GM23338 (cell line): ENCODE results near the gene PIGN. TPM values are rescaled to one million over a fixed set of nuclear protein-coding genes. Genes with fewer than 3 reads are reported as not detected.

Experiments used
- ATAC-seq: fragments of 200-7000 bp; cut with Tn5 transposase; 3 replicates; pipeline ENCODE4 v1.9.1; 2020
- DNase-seq: peaks from one replicate; pipeline ENCODE4 v3.0.0-alpha.2; 2015; ENCODE audit warnings: low spot score
- H2AFZ ChIP-seq: fragments of 200-600 bp; sonication (generic); 2 replicates; pipeline ENCODE4 v1.8.0; 2016; ENCODE audit warnings: antibody characterized with exemption, mild to moderate bottlenecking, moderate library complexity
- H3F3A ChIP-seq: fragments of 200-600 bp; sonication (generic); replicated peaks from 2 replicates; pipeline ENCODE4 v1.8.0; 2017; ENCODE audit warnings: antibody characterized with exemption, mixed run types, low read depth
- H3K27ac ChIP-seq: fragments of 200-600 bp; sonication (generic); 2 replicates; pipeline ENCODE4 v1.6.1; 2016; ENCODE audit warnings: low read depth
- H3K27me3 ChIP-seq: fragments of 200-600 bp; sonication (generic); 2 replicates; pipeline ENCODE4 v1.8.0; 2016; ENCODE audit warnings: mild to moderate bottlenecking, mixed run types, moderate library complexity; ENCODE audit not compliant: insufficient read depth
- H3K36me3 ChIP-seq: fragments of 200-600 bp; sonication (generic); 2 replicates; pipeline ENCODE4 v1.8.0; 2016; ENCODE audit warnings: mild to moderate bottlenecking; ENCODE audit not compliant: insufficient read depth
- H3K4me1 ChIP-seq: fragments of 200-600 bp; sonication (generic); 2 replicates; pipeline ENCODE4 v1.8.0; 2016; ENCODE audit warnings: mild to moderate bottlenecking, moderate library complexity; ENCODE audit not compliant: insufficient read depth
- H3K4me2 ChIP-seq: fragments of 200-600 bp; sonication (generic); 2 replicates; pipeline ENCODE4 v1.7.1; 2017; ENCODE audit warnings: mixed run types
- H3K4me3 ChIP-seq: fragments of 200-600 bp; sonication (generic); 2 replicates; pipeline ENCODE4 v1.6.1; 2016; ENCODE audit warnings: mixed run types
- H3K79me2 ChIP-seq: fragments of 200-600 bp; sonication (generic); replicated peaks from 2 replicates; pipeline ENCODE4 v1.8.0; 2017; ENCODE audit warnings: mild to moderate bottlenecking; ENCODE audit not compliant: insufficient read depth
- H3K9me2 ChIP-seq: fragments of 200-600 bp; sonication (generic); 2 replicates; pipeline ENCODE4 v1.8.0; 2017; ENCODE audit not compliant: insufficient read depth
- H4K20me1 ChIP-seq: fragments of 200-600 bp; sonication (generic); replicated peaks from 2 replicates; pipeline ENCODE4 v1.8.0; 2017; ENCODE audit warnings: mild to moderate bottlenecking; ENCODE audit not compliant: insufficient read depth
- H3K27ac Mint-ChIP-seq: 2 replicates; pipeline ENCODE4 v1.8.0; 2020; ENCODE audit warnings: inconsistent platforms, mild to moderate bottlenecking, moderate library complexity, mixed read lengths
- H3K27me3 Mint-ChIP-seq: 3 replicates; pipeline ENCODE4 v1.8.0; 2022; ENCODE audit warnings: low read depth, mild to moderate bottlenecking, moderate library complexity, mixed read lengths, inconsistent platforms; ENCODE audit not compliant: insufficient read depth, poor library complexity
- H3K36me3 Mint-ChIP-seq: 3 replicates; pipeline ENCODE4 v1.8.0; 2021; ENCODE audit warnings: low read depth, mild to moderate bottlenecking, inconsistent platforms, moderate library complexity, mixed read lengths
- H3K4me1 Mint-ChIP-seq: 3 replicates; pipeline ENCODE4 v1.8.0; 2020; ENCODE audit warnings: mild to moderate bottlenecking, inconsistent platforms, mixed read lengths
- H3K4me3 Mint-ChIP-seq: 3 replicates; pipeline ENCODE4 v1.8.0; 2021; ENCODE audit warnings: moderate library complexity, mild to moderate bottlenecking, inconsistent platforms, mixed read lengths
- H3K9me3 Mint-ChIP-seq: 3 replicates; pipeline ENCODE4 v1.8.0; 2020; ENCODE audit warnings: moderate library complexity, mild to moderate bottlenecking, inconsistent platforms, mixed read lengths
- CREB1 ChIP-seq: fragments of 250-450 bp; sonication (Bioruptor Pico); IDR thresholded peaks from 2 replicates; pipeline ENCODE4 v1.5.0; 2020; ENCODE audit warnings: low read depth, mild to moderate bottlenecking, moderate library complexity
- EZH2 ChIP-seq: fragments of 200-600 bp; sonication (generic); IDR thresholded peaks from one replicate; pipeline ENCODE4 v1.8.0; 2017; ENCODE audit warnings: antibody characterized with exemption, mild to moderate bottlenecking, low read depth; ENCODE audit not compliant: unreplicated experiment
- EZH2phosphoT487 ChIP-seq: fragments of 200-600 bp; sonication (generic); IDR thresholded peaks from one replicate; pipeline ENCODE4 v1.8.1; 2018; ENCODE audit warnings: antibody characterized with exemption; ENCODE audit not compliant: unreplicated experiment
- JUNB ChIP-seq: IDR thresholded peaks from one replicate; pipeline ENCODE4 v1.6.1; 2016; ENCODE audit warnings: antibody characterized with exemption; ENCODE audit not compliant: unreplicated experiment
- NANOG ChIP-seq: IDR thresholded peaks from 2 replicates; pipeline ENCODE4 v1.6.1; 2016; ENCODE audit warnings: antibody characterized with exemption, borderline replicate concordance
- POLR2AphosphoS5 ChIP-seq: IDR thresholded peaks from 2 replicates; pipeline ENCODE4 v1.6.1; 2016; ENCODE audit warnings: antibody characterized with exemption, low read depth
- STAT1 ChIP-seq: IDR thresholded peaks from one replicate; pipeline ENCODE4 v1.6.1; 2016; ENCODE audit warnings: antibody characterized with exemption; ENCODE audit not compliant: unreplicated experiment
- ZNF114 ChIP-seq: fragments of 250-450 bp; sonication (Bioruptor Pico); IDR thresholded peaks from 2 replicates; pipeline ENCODE4 v1.5.0; 2020; ENCODE audit warnings: mild to moderate bottlenecking, moderate library complexity
- ZNF331 ChIP-seq: fragments of 250-450 bp; sonication (Bioruptor Pico); IDR thresholded peaks from 2 replicates; pipeline ENCODE4 v1.5.0; 2020; ENCODE audit warnings: low read depth, mild to moderate bottlenecking, moderate library complexity
- polyA plus RNA-seq: library from polyadenylated mRNA; unstranded; fragments of >200 nt; fragmentation: Nextera tagmentation; extraction: Ambion mirVana; gene quantifications from 2 replicates; pipeline ENCODE4 v1.2.1, GENCODE V29; 2016
- total RNA-seq: library from RNA; depleted of rRNA; stranded (reverse); fragments of >200 nt; shearing (Covaris generic); gene quantifications from 2 replicates; pipeline ENCODE4 v1.2.3, GENCODE V29; 2014
- TF ChIP-seq, protein P1 (sequence below): fragments of 250-450 bp; sonication (Bioruptor Pico); IDR thresholded peaks from 2 replicates; pipeline ENCODE4 v1.5.0; 2020; ENCODE audit warnings: mild to moderate bottlenecking, moderate library complexity
- TF ChIP-seq, protein P2 (sequence below): IDR thresholded peaks from 2 replicates; pipeline ENCODE4 v1.6.1; 2016; ENCODE audit warnings: antibody characterized with exemption
- TF ChIP-seq, protein P3 (sequence below): IDR thresholded peaks from one replicate; pipeline ENCODE4 v1.6.1; 2018; ENCODE audit warnings: antibody characterized with exemption; ENCODE audit not compliant: unreplicated experiment
- TF ChIP-seq, protein P4 (sequence below), 2 experiments: fragments of 200-600 bp in 1 of 2; sonication (generic) in 1 of 2; conservative IDR thresholded peaks; 2 replicates each; pipeline versions ENCODE4 v1.5.1 to v1.6.1; 2016 to 2017; ENCODE audit warnings: antibody characterized with exemption in 2 of 2, low read depth in 2 of 2, mild to moderate bottlenecking in 2 of 2, moderate library complexity in 1 of 2

The PIGN gene
- total and polyA plus RNA-seq, 2 experiments from 2014 or later: 9.4 to 33.0 TPM

DNA sequence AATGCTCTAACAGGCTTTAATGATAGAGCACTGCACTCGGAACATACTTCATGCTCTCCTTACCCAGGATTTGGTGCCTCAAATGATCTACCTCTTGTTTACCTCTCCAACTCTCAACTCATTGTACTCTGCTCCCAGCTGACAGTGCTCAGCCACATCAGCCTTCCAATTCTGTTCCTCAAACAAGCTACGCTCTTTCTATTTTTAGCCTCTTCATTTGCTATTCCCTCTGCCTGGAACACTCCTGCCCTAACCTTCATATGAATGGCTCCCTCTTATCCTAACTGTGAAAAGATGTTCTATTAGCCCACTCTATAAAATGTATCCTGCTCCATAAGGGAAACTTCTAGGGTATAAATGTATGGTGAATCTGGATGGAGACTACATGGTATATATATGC is 42.5 kb downstream of the PIGN start:
- Histone ChIP-seq H3K36me3 (no peaks in the 10 kb centered on the region), H3K9me2 (no peaks in the 10 kb centered on the region), H2AFZ (no peak overlapping the region), H3K27ac (no peak overlapping the region), H3K27me3 (no peaks in the 10 kb centered on the region), H3K4me1 (no peaks in the 10 kb centered on the region), H3K4me3 (no peak overlapping the region), H4K20me1 (no peaks in the 10 kb centered on the region), H3F3A (no peaks in the 10 kb centered on the region), H3K79me2 (no peaks in the 10 kb centered on the region), H3K4me2 (no peak overlapping the region)
- no peak for ATAC-seq
- H3K27me3 Mint-ChIP-seq: no peaks in the 10 kb centered on the region
- no peaks in the 10 kb centered on the region for H3K9me3 Mint-ChIP-seq
- DNase-seq: no peak
- no peak overlapping the region for H3K27ac Mint-ChIP-seq
- TF ChIP-seq CREB1 (no peak), EZH2 (no peak), ZNF114 (no peak), JUNB (no peak), POLR2AphosphoS5 (no peak), NANOG (no peak), ZNF331 (CRISPR knock-in tag) (no peak), EZH2phosphoT487 (no peak), STAT1 (no peak)
- TF ChIP-seq, protein P1, sequence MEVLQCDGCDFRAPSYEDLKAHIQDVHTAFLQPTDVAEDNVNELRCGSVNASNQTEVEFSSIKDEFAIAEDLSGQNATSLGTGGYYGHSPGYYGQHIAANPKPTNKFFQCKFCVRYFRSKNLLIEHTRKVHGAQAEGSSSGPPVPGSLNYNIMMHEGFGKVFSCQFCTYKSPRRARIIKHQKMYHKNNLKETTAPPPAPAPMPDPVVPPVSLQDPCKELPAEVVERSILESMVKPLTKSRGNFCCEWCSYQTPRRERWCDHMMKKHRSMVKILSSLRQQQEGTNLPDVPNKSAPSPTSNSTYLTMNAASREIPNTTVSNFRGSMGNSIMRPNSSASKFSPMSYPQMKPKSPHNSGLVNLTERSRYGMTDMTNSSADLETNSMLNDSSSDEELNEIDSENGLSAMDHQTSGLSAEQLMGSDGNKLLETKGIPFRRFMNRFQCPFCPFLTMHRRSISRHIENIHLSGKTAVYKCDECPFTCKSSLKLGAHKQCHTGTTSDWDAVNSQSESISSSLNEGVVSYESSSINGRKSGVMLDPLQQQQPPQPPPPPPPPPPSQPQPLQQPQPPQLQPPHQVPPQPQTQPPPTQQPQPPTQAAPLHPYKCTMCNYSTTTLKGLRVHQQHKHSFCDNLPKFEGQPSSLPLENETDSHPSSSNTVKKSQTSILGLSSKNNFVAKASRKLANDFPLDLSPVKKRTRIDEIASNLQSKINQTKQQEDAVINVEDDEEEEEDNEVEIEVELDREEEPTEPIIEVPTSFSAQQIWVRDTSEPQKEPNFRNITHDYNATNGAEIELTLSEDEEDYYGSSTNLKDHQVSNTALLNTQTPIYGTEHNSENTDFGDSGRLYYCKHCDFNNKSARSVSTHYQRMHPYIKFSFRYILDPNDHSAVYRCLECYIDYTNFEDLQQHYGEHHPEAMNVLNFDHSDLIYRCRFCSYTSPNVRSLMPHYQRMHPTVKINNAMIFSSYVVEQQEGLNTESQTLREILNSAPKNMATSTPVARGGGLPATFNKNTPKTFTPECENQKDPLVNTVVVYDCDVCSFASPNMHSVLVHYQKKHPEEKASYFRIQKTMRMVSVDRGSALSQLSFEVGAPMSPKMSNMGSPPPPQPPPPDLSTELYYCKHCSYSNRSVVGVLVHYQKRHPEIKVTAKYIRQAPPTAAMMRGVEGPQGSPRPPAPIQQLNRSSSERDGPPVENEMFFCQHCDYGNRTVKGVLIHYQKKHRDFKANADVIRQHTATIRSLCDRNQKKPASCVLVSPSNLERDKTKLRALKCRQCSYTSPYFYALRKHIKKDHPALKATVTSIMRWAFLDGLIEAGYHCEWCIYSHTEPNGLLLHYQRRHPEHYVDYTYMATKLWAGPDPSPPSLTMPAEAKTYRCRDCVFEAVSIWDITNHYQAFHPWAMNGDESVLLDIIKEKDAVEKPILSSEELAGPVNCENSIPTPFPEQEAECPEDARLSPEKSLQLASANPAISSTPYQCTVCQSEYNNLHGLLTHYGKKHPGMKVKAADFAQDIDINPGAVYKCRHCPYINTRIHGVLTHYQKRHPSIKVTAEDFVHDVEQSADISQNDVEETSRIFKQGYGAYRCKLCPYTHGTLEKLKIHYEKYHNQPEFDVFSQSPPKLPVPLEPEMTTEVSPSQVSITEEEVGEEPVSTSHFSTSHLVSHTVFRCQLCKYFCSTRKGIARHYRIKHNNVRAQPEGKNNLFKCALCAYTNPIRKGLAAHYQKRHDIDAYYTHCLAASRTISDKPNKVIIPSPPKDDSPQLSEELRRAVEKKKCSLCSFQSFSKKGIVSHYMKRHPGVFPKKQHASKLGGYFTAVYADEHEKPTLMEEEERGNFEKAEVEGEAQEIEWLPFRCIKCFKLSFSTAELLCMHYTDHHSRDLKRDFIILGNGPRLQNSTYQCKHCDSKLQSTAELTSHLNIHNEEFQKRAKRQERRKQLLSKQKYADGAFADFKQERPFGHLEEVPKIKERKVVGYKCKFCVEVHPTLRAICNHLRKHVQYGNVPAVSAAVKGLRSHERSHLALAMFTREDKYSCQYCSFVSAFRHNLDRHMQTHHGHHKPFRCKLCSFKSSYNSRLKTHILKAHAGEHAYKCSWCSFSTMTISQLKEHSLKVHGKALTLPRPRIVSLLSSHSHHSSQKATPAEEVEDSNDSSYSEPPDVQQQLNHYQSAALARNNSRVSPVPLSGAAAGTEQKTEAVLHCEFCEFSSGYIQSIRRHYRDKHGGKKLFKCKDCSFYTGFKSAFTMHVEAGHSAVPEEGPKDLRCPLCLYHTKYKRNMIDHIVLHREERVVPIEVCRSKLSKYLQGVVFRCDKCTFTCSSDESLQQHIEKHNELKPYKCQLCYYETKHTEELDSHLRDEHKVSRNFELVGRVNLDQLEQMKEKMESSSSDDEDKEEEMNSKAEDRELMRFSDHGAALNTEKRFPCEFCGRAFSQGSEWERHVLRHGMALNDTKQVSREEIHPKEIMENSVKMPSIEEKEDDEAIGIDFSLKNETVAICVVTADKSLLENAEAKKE (CRISPR knock-in tag): no peak
- TF ChIP-seq, protein P2, sequence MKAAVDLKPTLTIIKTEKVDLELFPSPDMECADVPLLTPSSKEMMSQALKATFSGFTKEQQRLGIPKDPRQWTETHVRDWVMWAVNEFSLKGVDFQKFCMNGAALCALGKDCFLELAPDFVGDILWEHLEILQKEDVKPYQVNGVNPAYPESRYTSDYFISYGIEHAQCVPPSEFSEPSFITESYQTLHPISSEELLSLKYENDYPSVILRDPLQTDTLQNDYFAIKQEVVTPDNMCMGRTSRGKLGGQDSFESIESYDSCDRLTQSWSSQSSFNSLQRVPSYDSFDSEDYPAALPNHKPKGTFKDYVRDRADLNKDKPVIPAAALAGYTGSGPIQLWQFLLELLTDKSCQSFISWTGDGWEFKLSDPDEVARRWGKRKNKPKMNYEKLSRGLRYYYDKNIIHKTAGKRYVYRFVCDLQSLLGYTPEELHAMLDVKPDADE: no peak
- TF ChIP-seq, protein P3, sequence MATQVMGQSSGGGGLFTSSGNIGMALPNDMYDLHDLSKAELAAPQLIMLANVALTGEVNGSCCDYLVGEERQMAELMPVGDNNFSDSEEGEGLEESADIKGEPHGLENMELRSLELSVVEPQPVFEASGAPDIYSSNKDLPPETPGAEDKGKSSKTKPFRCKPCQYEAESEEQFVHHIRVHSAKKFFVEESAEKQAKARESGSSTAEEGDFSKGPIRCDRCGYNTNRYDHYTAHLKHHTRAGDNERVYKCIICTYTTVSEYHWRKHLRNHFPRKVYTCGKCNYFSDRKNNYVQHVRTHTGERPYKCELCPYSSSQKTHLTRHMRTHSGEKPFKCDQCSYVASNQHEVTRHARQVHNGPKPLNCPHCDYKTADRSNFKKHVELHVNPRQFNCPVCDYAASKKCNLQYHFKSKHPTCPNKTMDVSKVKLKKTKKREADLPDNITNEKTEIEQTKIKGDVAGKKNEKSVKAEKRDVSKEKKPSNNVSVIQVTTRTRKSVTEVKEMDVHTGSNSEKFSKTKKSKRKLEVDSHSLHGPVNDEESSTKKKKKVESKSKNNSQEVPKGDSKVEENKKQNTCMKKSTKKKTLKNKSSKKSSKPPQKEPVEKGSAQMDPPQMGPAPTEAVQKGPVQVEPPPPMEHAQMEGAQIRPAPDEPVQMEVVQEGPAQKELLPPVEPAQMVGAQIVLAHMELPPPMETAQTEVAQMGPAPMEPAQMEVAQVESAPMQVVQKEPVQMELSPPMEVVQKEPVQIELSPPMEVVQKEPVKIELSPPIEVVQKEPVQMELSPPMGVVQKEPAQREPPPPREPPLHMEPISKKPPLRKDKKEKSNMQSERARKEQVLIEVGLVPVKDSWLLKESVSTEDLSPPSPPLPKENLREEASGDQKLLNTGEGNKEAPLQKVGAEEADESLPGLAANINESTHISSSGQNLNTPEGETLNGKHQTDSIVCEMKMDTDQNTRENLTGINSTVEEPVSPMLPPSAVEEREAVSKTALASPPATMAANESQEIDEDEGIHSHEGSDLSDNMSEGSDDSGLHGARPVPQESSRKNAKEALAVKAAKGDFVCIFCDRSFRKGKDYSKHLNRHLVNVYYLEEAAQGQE: no peak
- TF ChIP-seq, protein P4, sequence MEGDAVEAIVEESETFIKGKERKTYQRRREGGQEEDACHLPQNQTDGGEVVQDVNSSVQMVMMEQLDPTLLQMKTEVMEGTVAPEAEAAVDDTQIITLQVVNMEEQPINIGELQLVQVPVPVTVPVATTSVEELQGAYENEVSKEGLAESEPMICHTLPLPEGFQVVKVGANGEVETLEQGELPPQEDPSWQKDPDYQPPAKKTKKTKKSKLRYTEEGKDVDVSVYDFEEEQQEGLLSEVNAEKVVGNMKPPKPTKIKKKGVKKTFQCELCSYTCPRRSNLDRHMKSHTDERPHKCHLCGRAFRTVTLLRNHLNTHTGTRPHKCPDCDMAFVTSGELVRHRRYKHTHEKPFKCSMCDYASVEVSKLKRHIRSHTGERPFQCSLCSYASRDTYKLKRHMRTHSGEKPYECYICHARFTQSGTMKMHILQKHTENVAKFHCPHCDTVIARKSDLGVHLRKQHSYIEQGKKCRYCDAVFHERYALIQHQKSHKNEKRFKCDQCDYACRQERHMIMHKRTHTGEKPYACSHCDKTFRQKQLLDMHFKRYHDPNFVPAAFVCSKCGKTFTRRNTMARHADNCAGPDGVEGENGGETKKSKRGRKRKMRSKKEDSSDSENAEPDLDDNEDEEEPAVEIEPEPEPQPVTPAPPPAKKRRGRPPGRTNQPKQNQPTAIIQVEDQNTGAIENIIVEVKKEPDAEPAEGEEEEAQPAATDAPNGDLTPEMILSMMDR (conservative IDR thresholded peaks at IDR 0.05; ENCODE audit: low read depth in 2 of 2): no peak
- H3K4me1 Mint-ChIP-seq: no peaks in the 10 kb centered on the region; the same call in 2 of the 3 replicates
- no peaks in the 10 kb centered on the region for H3K36me3 Mint-ChIP-seq
- no peak overlapping the region for H3K4me3 Mint-ChIP-seq
